Stimulated activated CD8-positive, alpha-beta memory T cell treated with anti-CD3 and anti-CD28 coated beads, Interleukin-2, amount 100 ng/mL, for 1 hour (primary cell): Measurements from ENCODE around the gene KLF11.
"Not testable (repeated sequence)": the region's sequence is repeated elsewhere in the genome, so short reads cannot be mapped to it uniquely, and the experiment has no call there.

Source experiments
- DNase-seq, 2 donors: peaks; one replicate each; pipeline ENCODE4 v3.0.0-alpha.2; 2020; ENCODE audit warnings: low read depth in 2 of 2

KLF11 gene

DNA sequence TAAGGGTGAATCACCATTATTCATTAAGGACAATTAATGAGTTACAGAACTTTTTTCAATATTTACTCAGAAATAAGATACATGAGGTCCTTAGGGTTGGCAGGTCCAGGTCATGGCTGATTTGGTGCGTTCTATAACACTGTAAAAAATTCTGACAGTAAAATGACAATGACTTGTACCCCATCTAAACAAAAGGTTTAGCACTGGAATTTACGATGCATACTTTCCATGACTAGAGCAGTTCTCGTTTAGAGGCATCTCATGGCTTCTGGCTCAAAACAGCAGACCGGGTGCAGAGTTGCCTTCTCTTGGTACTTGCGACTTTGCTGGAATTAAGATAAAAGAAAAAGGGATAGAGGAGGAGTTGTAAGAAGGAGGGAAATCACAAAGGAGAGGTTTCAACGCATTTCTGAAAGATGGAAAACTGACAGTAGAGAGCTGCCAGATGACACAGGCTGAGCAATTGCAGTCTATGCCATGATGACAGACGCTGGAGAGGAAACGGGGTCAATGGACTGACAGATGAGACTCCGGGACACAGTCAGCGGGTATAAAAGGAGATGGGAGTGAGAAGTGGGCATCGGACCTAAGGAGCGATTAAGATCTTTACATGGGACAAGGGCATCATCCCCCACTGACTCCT is 41.0 kb downstream of the KLF11 start:
- no peak for DNase-seq

- no peak for DNase-seq
These were observed 41.8 kb downstream of the KLF11 start for GRCh38 chr2:10085043-10085667.

DNA sequence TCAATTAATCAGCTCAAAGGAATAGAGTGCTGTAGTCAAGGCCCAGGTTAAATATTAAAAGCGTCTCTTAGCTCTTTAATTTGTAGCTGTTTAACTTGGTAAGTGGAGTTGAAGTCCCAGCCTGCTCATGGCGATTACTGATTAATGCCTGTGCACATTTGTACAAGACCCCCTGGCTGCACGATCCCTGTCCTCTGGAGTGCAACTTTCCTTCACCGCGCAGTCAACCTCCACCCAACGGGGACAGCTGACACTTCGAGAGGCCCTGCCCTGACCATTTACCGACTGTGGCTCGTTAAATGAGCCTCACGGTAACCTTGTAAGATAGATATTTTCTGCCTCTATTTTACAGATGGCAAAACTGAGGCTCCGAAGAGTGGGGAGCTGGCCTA is 42.3 kb downstream of the KLF11 start:
- DNase-seq = no peak

DNA sequence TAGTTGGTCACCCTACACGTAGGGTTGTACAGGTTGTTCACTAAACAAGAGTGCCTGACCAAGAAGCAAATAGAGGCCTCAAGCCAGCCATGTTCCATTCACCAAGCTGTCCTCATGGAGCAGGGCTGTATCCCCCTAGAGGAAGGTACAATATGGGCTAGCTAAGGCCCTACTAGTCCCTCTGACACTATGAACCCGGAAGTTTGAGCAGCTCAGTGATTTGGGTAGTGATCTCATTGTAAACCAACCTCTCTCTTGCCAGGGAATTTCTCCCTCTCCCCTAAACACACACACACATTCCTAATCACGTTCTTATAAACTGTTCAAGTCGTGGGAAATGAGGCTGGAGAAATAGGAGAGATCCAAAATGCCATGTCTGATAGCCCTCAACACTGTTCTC is 43.6 kb downstream of the KLF11 start:
- no peak for DNase-seq

- no peak for DNase-seq
These were observed 44.0 kb downstream of the KLF11 start for GRCh38 chr2:10087360-10087759.

DNA sequence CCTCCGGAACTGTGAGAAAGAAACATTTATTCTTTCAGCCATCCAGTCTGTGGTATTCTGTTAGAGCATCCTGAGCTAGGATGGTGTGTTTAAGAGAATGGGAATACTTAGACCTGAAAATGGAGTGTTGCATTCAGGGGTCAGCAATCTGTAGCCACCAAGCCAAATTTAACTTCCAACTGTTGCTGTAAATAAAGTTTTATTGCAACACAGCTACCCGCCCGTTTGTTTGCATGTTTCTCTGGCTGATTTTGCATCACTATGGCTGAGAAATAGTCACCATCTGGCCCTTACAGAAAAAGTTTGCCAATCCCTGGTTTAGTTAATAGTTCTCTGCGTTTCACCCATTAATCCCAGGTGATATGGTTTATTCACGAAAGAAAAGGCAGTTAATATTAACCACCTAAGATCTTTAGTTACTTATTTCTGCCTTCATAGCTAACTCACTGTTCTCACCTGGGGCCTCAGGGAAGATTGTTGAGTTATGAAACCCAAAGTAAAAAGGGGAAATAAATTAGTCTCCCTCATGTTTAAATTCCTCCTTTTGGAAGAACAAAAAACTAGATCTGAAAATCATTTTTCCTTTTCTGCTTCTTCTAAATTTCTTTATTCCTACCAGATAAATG is 46.3 kb downstream of the KLF11 start:
- DNase-seq = no peak

DNA sequence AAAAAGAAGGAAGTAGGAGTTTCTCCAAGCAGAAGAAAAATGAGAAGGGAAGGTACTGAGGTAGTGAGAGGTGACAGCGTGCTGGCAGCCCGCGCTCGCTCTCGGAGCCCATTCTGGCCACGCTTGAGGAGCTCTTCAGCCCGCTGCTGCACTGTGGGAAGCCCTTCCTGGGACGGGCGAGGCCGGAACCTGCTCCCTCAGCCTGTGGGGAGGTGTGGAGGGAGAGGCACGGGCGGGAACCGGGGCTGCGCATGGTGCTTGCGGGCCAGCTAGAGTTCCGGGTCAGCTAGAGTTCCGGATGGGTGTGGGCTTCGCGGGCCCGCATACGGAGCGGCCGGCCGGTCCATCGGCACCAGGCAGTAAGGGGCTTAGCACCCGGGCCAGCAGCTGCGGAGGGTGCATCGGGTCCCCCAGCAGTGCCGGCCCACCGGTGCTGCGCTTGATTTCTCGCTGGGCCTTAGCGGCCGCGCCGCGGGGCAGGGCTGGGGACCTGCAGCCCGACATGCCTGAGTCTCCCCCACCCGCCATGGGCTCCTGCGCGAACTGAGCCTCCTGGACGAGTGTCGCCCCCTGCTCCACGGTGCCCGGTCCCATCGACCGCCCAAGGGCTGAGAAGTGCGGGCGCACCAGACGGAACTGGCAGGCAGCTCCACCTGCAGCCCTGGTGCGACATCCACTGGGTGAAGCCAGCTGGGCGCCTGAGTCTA is 48.0 kb downstream of the KLF11 start:
- no peak for DNase-seq

DNA sequence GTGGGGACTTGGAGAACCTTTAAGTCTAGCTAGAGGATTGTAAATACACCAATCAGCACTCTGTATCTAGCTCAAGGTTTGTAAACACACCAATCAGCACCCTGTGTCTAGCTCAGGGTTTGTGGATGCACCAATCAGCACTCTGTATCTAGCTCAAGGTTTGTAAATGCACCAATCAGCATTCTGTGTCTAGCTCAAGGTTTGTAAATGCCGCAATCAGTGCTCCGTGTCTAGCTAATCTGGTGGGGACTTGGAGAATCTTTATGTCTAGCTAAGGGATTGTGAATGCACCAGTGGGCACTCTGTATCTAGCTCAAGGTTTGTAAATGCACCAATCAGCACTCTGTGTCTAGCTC is 48.5 kb downstream of the KLF11 start:
- DNase-seq = not testable (repeated sequence)

GRCh38 chr2:10094271-10094814 is 51.0 kb downstream of the KLF11 start:
- DNase-seq = no peak

- no peak for DNase-seq
These were observed 51.8 kb downstream of the KLF11 start for GRCh38 chr2:10095175-10095574.

GRCh38 chr2:10096641-10097040 is 53.3 kb downstream of the KLF11 start:
- no peak for DNase-seq

DNA sequence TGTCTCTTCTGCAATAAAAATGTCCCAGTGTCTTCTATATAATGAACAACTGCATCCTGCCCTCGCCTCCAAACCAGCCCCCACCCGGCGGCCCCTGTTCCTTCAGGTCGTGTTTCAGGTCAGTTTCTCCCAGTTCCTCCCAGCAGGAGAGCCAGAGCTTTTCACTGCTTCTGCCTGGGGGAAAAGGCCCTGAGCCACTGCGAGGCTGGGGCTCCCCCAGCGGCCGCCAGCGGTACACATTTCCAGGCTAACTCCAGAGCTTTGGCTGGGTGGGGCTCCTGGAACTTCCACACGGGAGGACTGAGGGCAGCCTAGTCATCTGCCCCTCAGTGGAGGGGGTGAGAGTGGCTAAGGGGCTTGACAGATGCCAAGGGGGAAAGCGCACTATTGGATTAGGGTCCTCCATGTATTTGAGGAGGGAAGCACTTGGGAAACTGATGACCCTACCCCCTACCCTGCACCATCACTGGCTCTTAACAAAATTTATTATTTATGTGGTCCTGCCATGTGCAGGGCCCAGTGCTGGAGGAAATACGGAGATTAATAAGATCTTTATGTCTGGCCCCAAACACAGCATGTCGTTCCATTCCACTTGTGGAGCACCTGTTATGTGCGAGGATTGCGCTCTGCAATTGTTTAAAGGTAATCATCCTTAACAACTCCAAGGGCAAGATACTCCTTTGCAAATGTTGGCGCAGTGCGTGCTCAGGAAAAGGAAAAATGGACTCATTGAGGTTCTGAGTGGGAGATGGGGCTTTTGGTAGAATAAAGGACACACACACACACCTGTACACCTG is 54.2 kb downstream of the KLF11 start:
- no peak for DNase-seq

- DNase-seq = no peak
These were observed 58.1 kb downstream of the KLF11 start for GRCh38 chr2:10101491-10101890.

GRCh38 chr2:10103179-10103578 is 59.8 kb downstream of the KLF11 start:
- DNase-seq = no peak
